Activated CD8-positive, alpha-beta T cell treated with anti-CD3 and anti-CD28 coated beads, Interleukin-2, amount 10 ng/mL, durations not matched to agents 7 days and 5 days (primary cell): ENCODE results near the gene DOCK3. TPM values are rescaled to one million over a fixed set of nuclear protein-coding genes. Genes with fewer than 3 reads are reported as not detected.
"Not testable (repeated sequence)": the region's sequence is repeated elsewhere in the genome, so short reads cannot be mapped to it uniquely, and the experiment has no call there.

Source experiments
- ATAC-seq: fragments of 150-1000 bp; cut with Tn5 transposase; one replicate; pipeline ENCODE4 v1.10.0; 2021; ENCODE audit warnings: moderate library complexity
- CTCF ChIA-PET: fragments of 350-600 bp; sonication (Branson Sonifier 250); formaldehyde crosslinking; loops from one replicate; lab custom pipeline; 2021; ENCODE audit warnings: antibody characterized with exemption; lab: Charles Lee
- POLR2A ChIA-PET: fragments of 350-600 bp; sonication (Branson Sonifier 250); formaldehyde crosslinking; loops from one replicate; lab custom pipeline; 2021; ENCODE audit warnings: antibody characterized with exemption; lab: Charles Lee
- DNase-seq: peaks from one replicate; pipeline ENCODE4 v3.0.0-alpha.2; 2020
- H3K27ac Mint-ChIP-seq: one replicate; pipeline ENCODE4 v1.8.0; 2021; ENCODE audit warnings: mild to moderate bottlenecking, mixed read lengths
- H3K27me3 Mint-ChIP-seq: one replicate; pipeline ENCODE4 v1.8.0; 2021; ENCODE audit warnings: low read depth, mixed read lengths
- H3K36me3 Mint-ChIP-seq: one replicate; pipeline ENCODE4 v1.8.0; 2021; ENCODE audit warnings: low read depth, mixed read lengths
- H3K4me1 Mint-ChIP-seq: one replicate; pipeline ENCODE4 v1.8.0; 2021; ENCODE audit warnings: low read depth, mixed read lengths
- H3K4me3 Mint-ChIP-seq: one replicate; pipeline ENCODE4 v1.8.0; 2021; ENCODE audit warnings: mild to moderate bottlenecking, mixed read lengths
- H3K9me3 Mint-ChIP-seq: one replicate; pipeline ENCODE4 v1.8.0; 2022; ENCODE audit warnings: mixed read lengths; ENCODE audit not compliant: insufficient read depth
- total RNA-seq, 2 experiments: library from RNA; stranded (reverse); gene quantifications; one replicate each; pipeline ENCODE4 v1.2.3, GENCODE V29; 2021

The DOCK3 gene
- total RNA-seq, 2 experiments from 2014 or later = 3.2 to 3.4 TPM

DNA sequence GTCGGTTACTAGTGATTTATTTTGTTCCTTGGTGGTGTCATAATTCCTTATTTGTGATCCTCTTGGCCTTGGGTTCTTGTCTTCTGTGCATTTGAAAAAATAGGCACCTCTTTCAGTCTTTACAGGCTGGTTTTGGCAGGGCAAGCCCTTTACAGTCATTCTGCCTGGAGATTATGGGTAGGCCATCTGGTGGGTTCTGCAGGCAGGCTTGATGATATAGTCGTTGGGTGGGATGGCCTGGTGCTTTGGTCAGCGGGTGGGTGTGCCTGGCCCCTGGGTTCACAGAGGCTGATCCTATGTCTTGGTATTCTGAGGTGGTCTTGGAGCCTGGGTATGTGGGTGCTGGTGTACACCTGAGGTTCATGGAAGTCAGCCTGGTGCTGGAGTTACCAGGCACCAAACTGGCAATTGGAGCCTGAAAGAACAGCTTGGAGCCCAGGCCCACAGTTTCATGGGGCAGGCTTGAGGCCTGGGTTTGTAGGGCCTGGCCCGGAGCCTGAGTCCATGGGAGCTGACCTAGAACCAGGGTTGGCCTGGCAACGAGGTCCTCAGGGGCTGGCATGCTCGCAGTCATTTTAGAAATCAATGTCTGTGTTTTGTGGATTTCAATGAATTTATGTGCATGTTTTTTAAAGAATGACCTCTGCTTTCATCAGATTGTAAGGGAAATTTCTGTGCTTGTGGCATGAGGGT lies 63.3 kb downstream of the DOCK3 start:
- peaks cover 4% of the 10 kb centered on the region for H3K9me3 Mint-ChIP-seq
- no peak overlapping the region for H3K4me3 Mint-ChIP-seq
- no peak for DNase-seq
- ChIA-PET POLR2A (no interaction called here), CTCF (no interaction called here)
- no peaks in the 10 kb centered on the region for H3K36me3 Mint-ChIP-seq
- no peaks in the 10 kb centered on the region for H3K27me3 Mint-ChIP-seq
- ATAC-seq = no peak
- H3K27ac Mint-ChIP-seq = no peak overlapping the region
- H3K4me1 Mint-ChIP-seq = no peaks in the 10 kb centered on the region

DNA sequence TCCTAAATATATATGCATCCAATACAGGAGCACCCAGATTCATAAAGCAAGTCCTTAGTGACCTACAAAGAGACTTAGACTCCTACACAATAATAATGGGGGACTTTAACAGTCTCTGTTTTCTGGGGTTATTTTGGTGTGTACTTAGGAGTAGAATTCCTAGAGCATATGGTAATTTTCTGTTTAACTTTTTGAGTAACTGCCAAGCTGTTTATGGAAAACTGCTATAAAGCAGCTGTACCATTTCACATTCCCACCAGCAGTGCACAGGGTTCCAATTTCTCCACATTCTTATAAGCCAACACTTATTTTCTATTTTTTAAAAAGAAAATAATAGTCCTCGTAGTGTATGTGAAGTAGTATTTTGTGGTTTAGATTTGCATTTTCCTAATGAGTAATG lies 68.9 kb downstream of the DOCK3 start:
- POLR2A ChIA-PET = no interaction called here
- DNase-seq (no peak), ATAC-seq (no peak)
- no peak overlapping the region for H3K4me3 Mint-ChIP-seq
- peaks cover 6% of the 10 kb centered on the region for H3K4me1 Mint-ChIP-seq
- CTCF ChIA-PET = no interaction called here
- H3K27ac Mint-ChIP-seq = no peak overlapping the region
- peaks cover 9% of the 10 kb centered on the region for H3K9me3 Mint-ChIP-seq
- H3K36me3 Mint-ChIP-seq = no peaks in the 10 kb centered on the region
- H3K27me3 Mint-ChIP-seq = no peaks in the 10 kb centered on the region

DNA sequence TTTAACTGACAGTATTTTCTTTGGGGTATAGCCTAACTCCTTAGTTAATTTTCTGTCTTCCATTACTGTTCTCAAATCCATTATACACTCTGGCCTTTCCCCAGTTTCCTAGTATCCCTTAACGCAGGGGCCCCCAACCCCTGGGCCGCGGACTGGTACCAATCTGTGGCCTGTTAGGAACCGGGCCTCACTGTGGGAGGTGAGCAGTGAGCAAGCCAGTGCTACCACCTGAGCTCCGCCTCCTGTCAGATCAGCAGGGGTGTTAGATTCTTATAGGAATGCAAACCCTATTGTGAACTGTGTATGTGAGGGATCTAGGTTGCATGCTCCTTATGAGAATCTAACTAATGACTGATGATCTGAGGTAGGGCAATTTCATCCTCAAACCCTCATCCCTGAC lies 75.1 kb downstream of the DOCK3 start:
- Mint-ChIP-seq H3K4me3 (no peak overlapping the region), H3K9me3 (peaks cover 7% of the 10 kb centered on the region), H3K36me3 (no peaks in the 10 kb centered on the region), H3K4me1 (peaks cover 9% of the 10 kb centered on the region), H3K27me3 (no peaks in the 10 kb centered on the region), H3K27ac (no peak overlapping the region)
- ChIA-PET POLR2A (no interaction called here), CTCF (no interaction called here)
- ATAC-seq = no peak
- DNase-seq = no peak

DNA sequence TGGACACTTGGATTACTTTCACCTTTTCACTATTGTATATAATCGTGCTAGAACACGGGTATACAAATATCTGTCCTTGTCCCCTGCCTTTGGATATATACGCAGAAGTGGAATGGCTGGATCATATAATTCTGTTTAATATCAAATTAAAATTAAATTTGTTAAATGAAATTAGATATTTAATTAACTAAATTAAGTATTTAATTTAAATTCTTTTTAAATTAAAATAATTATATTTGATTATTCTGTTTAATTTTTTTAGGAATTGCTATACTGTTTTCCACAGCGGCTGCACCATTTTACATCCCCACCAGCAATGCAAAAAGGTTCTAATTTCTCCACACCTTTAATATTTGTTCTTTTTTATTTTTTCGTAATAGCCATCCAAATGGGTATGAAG lies 84.3 kb downstream of the DOCK3 start:
- no peak overlapping the region for H3K4me3 Mint-ChIP-seq
- no peaks in the 10 kb centered on the region for H3K27me3 Mint-ChIP-seq
- DNase-seq = no peak
- ChIA-PET POLR2A (no interaction called here), CTCF (no interaction called here)
- no peaks in the 10 kb centered on the region for H3K36me3 Mint-ChIP-seq
- H3K9me3 Mint-ChIP-seq = no peaks in the 10 kb centered on the region
- ATAC-seq = no peak
- H3K27ac Mint-ChIP-seq = no peak overlapping the region
- no peaks in the 10 kb centered on the region for H3K4me1 Mint-ChIP-seq

DNA sequence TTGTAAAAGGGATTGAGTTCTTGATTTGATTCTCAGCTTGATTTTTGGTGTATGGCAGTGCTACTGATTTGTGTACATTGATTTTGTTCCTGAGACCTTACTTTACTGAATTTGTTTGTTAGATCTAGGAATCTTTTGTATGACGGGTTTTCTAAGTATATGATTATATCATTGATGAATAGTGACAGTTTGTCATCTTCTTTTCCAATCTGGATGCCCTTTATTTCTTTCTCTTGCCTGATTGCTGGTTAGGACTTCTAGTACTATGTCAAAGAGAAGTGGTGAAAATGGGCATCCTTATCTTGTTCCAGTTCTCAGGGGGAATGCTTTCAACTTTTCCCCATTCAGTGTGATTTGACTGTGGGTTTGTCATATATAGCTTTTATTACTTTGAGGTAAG lies 103.0 kb downstream of the DOCK3 start:
- no peak for ATAC-seq
- Mint-ChIP-seq H3K27me3 (peaks cover 18% of the 10 kb centered on the region), H3K4me3 (no peak overlapping the region), H3K36me3 (peaks cover 4% of the 10 kb centered on the region), H3K4me1 (no peaks in the 10 kb centered on the region), H3K9me3 (no peaks in the 10 kb centered on the region), H3K27ac (no peak overlapping the region)
- CTCF ChIA-PET = no interaction called here
- DNase-seq = no peak
- POLR2A ChIA-PET = no interaction called here

DNA sequence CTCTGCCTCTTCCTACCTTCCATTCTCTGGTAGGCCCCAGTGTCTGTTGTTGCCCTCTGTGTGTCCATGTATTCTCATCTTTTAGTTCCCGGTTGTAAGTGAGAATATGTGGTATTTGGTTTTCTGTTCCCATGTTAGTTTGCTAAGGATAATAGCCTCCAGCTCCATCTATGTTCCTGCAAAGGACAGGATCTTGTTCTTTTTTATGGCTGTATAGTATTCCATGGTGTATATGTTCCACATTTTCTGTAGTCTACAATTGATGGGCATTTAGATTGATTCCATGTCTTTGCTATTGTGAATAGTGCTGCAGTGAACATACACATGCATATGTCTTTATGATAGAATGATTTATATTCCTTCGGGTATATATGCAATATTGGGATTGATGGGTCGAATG lies 107.0 kb downstream of the DOCK3 start:
- DNase-seq, H3K27me3 Mint-ChIP-seq, POLR2A ChIA-PET, H3K36me3 Mint-ChIP-seq, H3K4me1 Mint-ChIP-seq, H3K4me3 Mint-ChIP-seq, CTCF ChIA-PET, H3K9me3 Mint-ChIP-seq, ATAC-seq, H3K27ac Mint-ChIP-seq: not testable (repeated sequence)

DNA sequence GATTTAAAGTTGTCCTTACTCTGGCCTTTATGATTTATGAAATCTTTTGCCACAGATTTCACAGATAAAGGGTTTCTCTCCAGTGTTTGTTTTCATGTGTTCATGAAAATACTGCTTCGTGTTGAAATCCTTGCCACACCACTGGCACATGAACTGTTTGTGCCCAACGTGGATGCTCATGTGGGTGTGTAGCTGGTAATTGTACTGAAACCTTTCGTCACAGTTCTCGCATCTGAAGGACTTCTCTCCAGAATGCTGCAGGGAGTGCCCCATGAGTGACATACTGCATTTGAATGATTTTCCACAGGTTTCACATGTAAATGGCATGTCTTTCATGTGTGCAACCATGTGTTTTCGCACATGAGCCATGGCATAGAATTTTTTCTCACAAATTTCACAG lies 111.9 kb downstream of the DOCK3 start:
- H3K27ac Mint-ChIP-seq = no peak overlapping the region
- CTCF ChIA-PET = no interaction called here
- H3K9me3 Mint-ChIP-seq = peaks cover 7% of the 10 kb centered on the region
- POLR2A ChIA-PET = no interaction called here
- no peak overlapping the region for H3K4me3 Mint-ChIP-seq
- ATAC-seq (no peak), DNase-seq (no peak)
- H3K36me3 Mint-ChIP-seq = peaks cover 9% of the 10 kb centered on the region
- H3K27me3 Mint-ChIP-seq = no peaks in the 10 kb centered on the region
- H3K4me1 Mint-ChIP-seq = no peaks in the 10 kb centered on the region

DNA sequence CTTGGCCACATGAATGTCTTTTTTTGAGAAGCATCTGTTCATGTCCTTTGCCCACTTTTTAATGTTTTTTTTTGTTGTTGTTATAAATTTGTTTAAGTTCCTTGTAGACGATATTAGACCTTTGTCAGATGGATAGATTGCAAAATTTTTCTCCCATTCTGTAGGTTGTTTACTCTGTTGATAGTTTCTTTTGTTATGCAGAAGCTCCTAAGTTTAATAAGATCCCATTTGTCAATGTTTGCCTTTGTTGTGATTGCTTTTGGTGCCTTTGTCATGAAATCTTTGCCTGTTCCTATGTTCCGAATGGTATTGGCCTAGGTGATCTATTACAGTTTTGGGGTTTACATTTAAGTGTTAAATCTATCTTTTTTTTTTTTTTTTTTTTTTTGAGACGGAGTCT lies 116.2 kb downstream of the DOCK3 start:
- H3K4me3 Mint-ChIP-seq, H3K27me3 Mint-ChIP-seq, H3K4me1 Mint-ChIP-seq, H3K9me3 Mint-ChIP-seq, CTCF ChIA-PET, H3K36me3 Mint-ChIP-seq, POLR2A ChIA-PET, ATAC-seq, H3K27ac Mint-ChIP-seq, DNase-seq: not testable (repeated sequence)

DNA sequence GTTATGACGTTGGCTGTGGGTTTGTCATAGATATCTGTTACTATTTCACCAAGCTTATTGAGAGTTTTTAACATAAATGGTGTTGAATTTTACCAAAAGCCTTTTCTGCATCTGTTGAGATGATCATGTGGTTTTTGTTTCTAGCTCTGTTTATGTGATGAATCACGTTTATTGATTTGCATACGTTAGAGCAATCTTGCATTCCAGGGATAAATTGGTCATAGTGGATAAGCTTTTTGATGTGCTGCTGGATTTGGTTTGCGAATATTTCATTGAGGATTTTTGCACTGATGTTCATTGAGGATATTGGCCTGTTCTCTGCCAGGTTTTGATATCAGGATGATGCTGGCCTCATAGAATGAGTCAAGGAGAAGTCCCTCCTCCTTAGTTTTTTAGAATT lies 117.8 kb downstream of the DOCK3 start:
- no peak for DNase-seq
- ATAC-seq = no peak
- Mint-ChIP-seq H3K27me3 (peaks cover 5% of the 10 kb centered on the region), H3K27ac (no peak overlapping the region), H3K9me3 (no peaks in the 10 kb centered on the region), H3K4me1 (no peaks in the 10 kb centered on the region), H3K36me3 (no peaks in the 10 kb centered on the region), H3K4me3 (no peak overlapping the region)
- ChIA-PET CTCF (interaction anchor here (0.9 kb wide), 1 partner anchor 28 kb away, joined by 3 read pairs; no protein-coding TSS in a partner anchor), POLR2A (no interaction called here)

DNA sequence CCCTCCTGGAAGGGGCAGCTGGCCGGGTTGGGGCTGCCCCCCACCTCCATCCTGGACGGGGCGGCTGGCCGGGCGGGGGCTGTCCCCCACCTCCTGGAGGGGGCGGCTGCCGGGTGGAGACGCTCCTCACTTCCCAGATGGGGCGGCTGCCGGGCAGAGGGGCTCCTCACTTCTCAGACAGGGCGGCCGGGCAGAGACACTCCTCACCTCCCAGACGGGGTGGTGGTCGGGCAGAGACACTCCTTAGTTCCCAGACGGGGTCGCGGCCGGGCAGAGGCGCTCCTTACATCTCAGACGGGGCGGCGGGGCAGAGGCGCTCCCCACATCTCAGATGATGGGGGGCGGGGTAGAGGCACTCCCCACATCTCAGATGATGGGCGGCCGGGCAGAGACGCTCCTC lies 129.1 kb downstream of the DOCK3 start:
- H3K27me3 Mint-ChIP-seq, H3K27ac Mint-ChIP-seq, H3K4me3 Mint-ChIP-seq, ATAC-seq, DNase-seq, H3K36me3 Mint-ChIP-seq, POLR2A ChIA-PET, CTCF ChIA-PET, H3K4me1 Mint-ChIP-seq: not testable (repeated sequence)
- peaks cover 30% of the 10 kb centered on the region for H3K9me3 Mint-ChIP-seq

DNA sequence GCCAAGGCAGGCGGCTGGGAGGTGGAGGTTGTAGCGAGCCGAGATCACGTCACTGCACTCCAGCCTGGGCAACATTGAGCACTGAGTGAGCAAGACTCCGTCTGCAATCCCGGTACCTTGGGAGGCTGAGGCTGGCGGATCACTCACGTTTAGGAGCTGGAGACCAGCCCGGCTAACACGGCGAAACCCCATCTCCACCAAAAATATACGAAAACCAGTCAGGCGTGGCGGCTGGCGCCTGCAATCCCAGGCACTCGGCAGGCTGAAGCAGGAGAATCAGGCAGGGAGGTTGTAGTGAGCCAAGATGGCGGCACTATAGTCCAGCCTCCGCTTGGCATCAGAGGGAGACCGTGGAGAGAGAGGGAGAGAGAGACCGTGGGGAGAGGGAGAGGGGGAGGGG lies 129.6 kb downstream of the DOCK3 start:
- H3K36me3 Mint-ChIP-seq, POLR2A ChIA-PET, CTCF ChIA-PET, ATAC-seq, DNase-seq, H3K4me3 Mint-ChIP-seq, H3K27ac Mint-ChIP-seq, H3K4me1 Mint-ChIP-seq, H3K27me3 Mint-ChIP-seq: not testable (repeated sequence)
- H3K9me3 Mint-ChIP-seq = peaks cover 24% of the 10 kb centered on the region

DNA sequence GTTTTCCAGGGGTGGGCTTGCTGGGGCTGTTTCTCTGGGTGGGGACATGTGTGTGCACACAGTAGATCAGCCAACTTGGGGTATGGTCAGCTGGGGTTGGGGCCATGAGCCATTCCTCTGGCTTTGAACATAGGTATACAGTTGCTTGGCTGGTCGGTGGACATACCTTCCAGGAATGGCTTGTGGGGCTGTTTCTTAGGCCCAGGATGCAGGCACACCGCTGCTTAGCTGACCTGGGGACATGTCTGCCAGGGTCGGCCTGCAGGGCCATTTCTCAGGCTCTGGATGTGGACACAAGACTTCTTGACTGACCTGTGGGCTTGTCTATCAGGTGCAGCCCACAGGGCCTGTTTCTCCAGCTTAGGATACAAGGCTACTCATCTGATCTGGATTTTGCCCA lies 130.6 kb downstream of the DOCK3 start:
- CTCF ChIA-PET = no interaction called here
- Mint-ChIP-seq H3K4me3 (no peak overlapping the region), H3K9me3 (peaks cover 16% of the 10 kb centered on the region), H3K27ac (no peak overlapping the region), H3K36me3 (peaks cover 3% of the 10 kb centered on the region), H3K27me3 (no peaks in the 10 kb centered on the region), H3K4me1 (no peaks in the 10 kb centered on the region)
- POLR2A ChIA-PET = no interaction called here
- DNase-seq (no peak), ATAC-seq (no peak)

DNA sequence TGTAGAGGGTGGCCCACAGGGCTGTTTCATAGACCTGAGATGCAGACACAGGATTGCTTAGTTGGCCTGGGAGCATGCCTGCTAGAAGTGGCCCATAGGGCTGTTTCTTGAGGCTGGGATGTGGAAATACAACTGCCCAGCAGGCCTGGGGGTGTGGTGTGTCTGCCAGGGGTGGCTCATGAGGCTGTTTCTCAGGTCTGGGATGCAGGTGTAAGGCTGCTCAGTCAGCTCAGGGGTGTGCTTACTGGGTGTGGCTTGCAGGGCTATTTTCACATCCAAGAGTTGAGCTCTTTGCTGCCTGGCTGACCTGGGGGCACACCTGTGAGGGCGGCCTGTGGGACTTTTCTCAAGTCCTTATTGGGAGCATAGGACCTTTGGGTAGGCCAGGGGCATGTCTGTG lies 131.3 kb downstream of the DOCK3 start:
- peaks cover 8% of the 10 kb centered on the region for H3K9me3 Mint-ChIP-seq
- POLR2A ChIA-PET = interaction anchor here (0.6 kb wide), 1 partner anchor 15 kb away, joined by 3 read pairs; no protein-coding TSS in a partner anchor
- no peaks in the 10 kb centered on the region for H3K27me3 Mint-ChIP-seq
- no peaks in the 10 kb centered on the region for H3K4me1 Mint-ChIP-seq
- H3K36me3 Mint-ChIP-seq = peaks cover 3% of the 10 kb centered on the region
- DNase-seq = no peak
- H3K27ac Mint-ChIP-seq = no peak overlapping the region
- CTCF ChIA-PET = no interaction called here
- H3K4me3 Mint-ChIP-seq = no peak overlapping the region
- ATAC-seq = no peak
